ENCODE results near the gene CDKN3. TPM values are rescaled to one million over a fixed set of nuclear protein-coding genes. Genes with fewer than 3 reads are reported as not detected.

CDKN3 gene
- polyA plus RNA-seq, 1 experiment = 28.7 TPM

- Histone ChIP-seq H3K27me3 (ENCODE audit: control insufficient read depth, insufficient read depth, low read length) (no peaks in the 10 kb centered on the region), H3K36me3 (ENCODE audit: control insufficient read depth, insufficient read depth, low read length) (no peaks in the 10 kb centered on the region), H3K4me3 (ENCODE audit: low read depth, low read length) (no peak overlapping the region)
- CTCF ChIA-PET = interaction anchor here (2.4 kb wide), 1 partner anchor 12 kb away, joined by 8 read pairs; no protein-coding TSS in a partner anchor
- TF ChIP-seq, protein P1, sequence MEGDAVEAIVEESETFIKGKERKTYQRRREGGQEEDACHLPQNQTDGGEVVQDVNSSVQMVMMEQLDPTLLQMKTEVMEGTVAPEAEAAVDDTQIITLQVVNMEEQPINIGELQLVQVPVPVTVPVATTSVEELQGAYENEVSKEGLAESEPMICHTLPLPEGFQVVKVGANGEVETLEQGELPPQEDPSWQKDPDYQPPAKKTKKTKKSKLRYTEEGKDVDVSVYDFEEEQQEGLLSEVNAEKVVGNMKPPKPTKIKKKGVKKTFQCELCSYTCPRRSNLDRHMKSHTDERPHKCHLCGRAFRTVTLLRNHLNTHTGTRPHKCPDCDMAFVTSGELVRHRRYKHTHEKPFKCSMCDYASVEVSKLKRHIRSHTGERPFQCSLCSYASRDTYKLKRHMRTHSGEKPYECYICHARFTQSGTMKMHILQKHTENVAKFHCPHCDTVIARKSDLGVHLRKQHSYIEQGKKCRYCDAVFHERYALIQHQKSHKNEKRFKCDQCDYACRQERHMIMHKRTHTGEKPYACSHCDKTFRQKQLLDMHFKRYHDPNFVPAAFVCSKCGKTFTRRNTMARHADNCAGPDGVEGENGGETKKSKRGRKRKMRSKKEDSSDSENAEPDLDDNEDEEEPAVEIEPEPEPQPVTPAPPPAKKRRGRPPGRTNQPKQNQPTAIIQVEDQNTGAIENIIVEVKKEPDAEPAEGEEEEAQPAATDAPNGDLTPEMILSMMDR (IDR thresholded peaks at IDR 0.05; ENCODE audit: insufficient read depth, low read depth, low read length) = no peak
- POLR2A ChIA-PET = no interaction called here
- DNase-seq (ENCODE audit: low read depth) = no peak
Measured at GRCh38 chr14:54354968-54355641, 41.7 kb upstream of the CDKN3 start.

DNA sequence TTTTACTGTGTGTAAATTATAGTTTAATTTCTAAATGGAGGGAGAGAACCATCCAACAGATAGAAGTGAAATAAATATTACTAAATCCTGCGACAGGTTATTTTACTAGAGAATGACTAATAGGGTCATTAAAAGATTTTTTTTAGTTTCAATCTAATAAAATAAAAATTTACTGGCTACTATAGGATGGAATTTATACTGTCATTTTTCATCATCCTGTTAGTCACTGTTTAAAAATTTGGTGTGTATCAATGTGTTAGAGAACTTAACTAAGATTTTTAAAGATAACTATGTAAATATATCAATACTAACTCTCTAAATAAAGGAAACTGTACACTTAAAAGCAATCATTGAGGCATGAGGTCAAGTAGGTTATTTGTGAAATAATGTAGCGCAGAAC lies 41.1 kb upstream of the CDKN3 start:
- TF ChIP-seq, protein P1 (IDR thresholded peaks at IDR 0.05; ENCODE audit: insufficient read depth, low read depth, low read length) = no peak
- ChIA-PET POLR2A (no interaction called here), CTCF (interaction anchor here (1.7 to 2.4 kb wide), 2 partner anchors 8 to 11 kb away, joined by 7 to 8 read pairs; no protein-coding TSS in a partner anchor)
- Histone ChIP-seq H3K27me3 (ENCODE audit: control insufficient read depth, insufficient read depth, low read length) (no peaks in the 10 kb centered on the region), H3K4me3 (ENCODE audit: low read depth, low read length) (no peak overlapping the region), H3K36me3 (ENCODE audit: control insufficient read depth, insufficient read depth, low read length) (no peaks in the 10 kb centered on the region)
- no peak for DNase-seq (ENCODE audit: low read depth)

DNA sequence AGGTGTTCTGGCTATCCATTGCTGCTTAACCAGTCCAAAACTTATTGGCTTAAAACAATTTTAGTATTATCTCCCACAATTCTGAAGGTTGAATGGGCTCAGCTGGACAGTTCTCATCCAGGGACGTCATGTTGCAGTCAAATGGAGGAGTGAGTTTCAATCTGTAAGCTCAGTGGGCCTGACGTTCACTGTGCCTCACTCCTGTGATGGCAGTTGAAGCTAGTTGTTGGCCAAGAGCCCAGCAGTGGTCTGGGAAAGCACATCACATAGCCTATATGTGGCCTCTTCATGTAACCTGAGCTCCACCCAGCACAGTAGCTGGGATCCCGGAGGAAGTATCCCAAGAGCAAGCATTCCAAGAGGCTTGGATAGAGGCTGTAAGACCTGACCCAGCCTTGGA lies 40.6 kb upstream of the CDKN3 start:
- no peaks in the 10 kb centered on the region for H3K36me3 ChIP-seq (ENCODE audit: control insufficient read depth, insufficient read depth, low read length)
- no peak for DNase-seq (ENCODE audit: low read depth)
- TF ChIP-seq, protein P1 (IDR thresholded peaks at IDR 0.05; ENCODE audit: insufficient read depth, low read depth, low read length) = no peak
- ChIA-PET CTCF (interaction anchor here (0.9 to 2.4 kb wide), 3 partner anchors 8 to 41 kb away, joined by 6 to 8 read pairs (median 7); partner anchors contain the start of gene CDKN3), POLR2A (no interaction called here)
- no peaks in the 10 kb centered on the region for H3K27me3 ChIP-seq (ENCODE audit: control insufficient read depth, insufficient read depth, low read length)
- no peak overlapping the region for H3K4me3 ChIP-seq (ENCODE audit: low read depth, low read length)

- Histone ChIP-seq H3K27me3 (ENCODE audit: control insufficient read depth, insufficient read depth, low read length) (no peaks in the 10 kb centered on the region), H3K4me3 (ENCODE audit: low read depth, low read length) (no peak overlapping the region), H3K36me3 (ENCODE audit: control insufficient read depth, insufficient read depth, low read length) (no peaks in the 10 kb centered on the region)
- ChIA-PET CTCF (interaction anchor here (0.7 kb wide), 1 partner anchor 11 kb away, joined by 3 read pairs; no protein-coding TSS in a partner anchor), POLR2A (no interaction called here)
- TF ChIP-seq, protein P1 (IDR thresholded peaks at IDR 0.05; ENCODE audit: insufficient read depth, low read depth, low read length) = no peak
- no peak for DNase-seq (ENCODE audit: low read depth)
Measured at GRCh38 chr14:54360667-54361066, 36.1 kb upstream of the CDKN3 start.

DNA sequence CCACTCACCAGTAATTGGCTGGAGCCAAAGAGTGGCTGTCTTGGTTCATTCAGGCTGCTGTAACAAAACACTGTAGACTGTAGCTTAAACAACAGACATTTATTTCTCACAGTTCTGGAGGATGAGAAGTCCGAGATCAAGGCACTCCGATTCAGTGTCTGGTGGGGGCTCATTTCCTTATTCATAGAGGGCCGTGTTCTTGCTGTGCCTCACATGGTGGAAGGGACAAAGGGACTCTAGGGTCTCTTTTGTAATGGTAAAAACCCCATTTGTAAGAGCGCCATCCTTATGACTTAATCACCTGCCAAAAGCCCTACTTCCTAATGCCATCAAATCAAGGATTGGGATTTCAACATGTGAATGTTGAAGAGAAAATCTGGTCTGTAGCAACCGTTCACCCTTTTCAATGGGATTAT lies 34.7 kb upstream of the CDKN3 start:
- H3K27me3 ChIP-seq (ENCODE audit: control insufficient read depth, insufficient read depth, low read length) = no peaks in the 10 kb centered on the region
- no peak for DNase-seq (ENCODE audit: low read depth)
- no peak overlapping the region for H3K4me3 ChIP-seq (ENCODE audit: low read depth, low read length)
- no peaks in the 10 kb centered on the region for H3K36me3 ChIP-seq (ENCODE audit: control insufficient read depth, insufficient read depth, low read length)
- CTCF ChIA-PET = interaction anchor here (1.0 to 3.2 kb wide), 3 partner anchors 14 to 62 kb away, joined by 3 to 15 read pairs (median 9); no protein-coding TSS in a partner anchor
- TF ChIP-seq, protein P1 (IDR thresholded peaks at IDR 0.05; ENCODE audit: insufficient read depth, low read depth, low read length) = no peak
- POLR2A ChIA-PET = no interaction called here
